Measurements from ENCODE around the gene XXYLT1.
A peak's percentile ranks its signal among the peaks of the same experiment; 100 is the strongest.

Gene XXYLT1

DNA sequence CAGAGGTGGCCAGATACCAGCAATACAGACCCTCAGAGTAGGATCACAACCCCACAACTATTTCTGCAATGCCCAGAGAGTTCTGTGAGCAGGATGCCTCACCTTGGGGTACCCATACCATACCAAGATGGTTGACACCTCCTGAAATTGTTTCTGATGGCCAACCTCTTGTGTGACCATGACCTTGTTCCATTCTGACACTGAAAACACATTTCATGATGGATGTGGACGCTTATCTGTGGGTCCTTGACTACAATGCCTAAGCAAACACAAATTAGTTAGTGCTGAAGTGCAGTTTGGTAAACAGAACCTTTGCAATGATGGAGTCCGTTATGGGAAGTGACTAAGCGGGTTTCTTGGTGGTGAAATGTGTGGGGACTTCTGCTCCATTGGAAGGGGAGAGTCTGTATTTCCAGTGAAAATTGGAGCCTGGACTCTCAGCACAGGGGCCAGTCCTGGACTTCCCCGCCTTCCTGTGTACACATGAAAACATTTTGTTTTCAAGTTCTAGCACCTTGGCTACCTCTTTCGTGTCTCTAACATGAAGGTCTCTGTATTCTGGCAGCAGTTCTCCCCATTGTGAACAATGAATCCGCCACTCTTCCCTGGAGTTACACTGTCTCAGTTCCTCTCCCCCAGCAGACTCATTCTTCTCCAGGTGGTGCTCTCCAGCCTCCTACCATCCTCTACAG, 106.2 kb downstream of the XXYLT1 start:
- no peak for DNase-seq

DNA sequence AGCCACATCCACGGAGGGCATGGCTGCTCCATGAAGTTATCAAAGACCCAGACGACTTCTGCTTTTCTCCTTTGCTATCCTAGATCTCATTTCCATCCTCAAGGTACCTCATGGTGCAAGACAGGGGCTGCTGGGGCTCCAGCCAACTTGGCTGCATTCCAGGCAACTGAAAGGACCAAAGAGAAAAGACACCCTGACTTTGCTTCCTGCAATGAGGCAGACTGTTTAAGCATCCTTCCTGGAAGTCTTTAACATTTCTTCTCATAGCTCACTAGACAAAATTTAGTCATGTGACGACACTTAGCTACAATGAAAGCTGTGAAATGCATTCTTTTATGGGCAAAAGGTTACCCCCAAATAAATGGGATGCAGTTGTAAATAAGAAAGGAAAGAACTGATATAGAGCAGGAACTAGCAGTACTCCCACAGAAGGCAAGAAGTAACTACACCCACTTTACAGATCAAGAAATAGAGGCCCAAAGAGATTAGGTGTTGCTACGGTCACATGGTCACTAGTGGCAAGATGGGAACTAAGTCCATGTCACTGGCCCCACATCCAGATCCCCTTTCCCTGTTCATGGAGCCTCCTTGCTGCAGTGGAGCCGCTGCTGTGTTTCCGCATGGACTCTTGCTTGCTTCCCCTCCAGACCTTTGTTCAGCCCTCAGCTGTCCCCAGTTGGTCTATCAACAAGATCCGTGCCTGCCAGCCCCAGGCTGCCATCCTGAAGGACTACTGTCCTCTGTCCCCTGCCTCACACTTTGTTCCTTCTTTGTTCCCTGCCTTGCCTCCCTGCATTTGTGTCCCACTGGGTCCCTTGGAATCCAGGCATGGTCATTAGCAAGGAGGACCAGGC, 107.0 kb downstream of the XXYLT1 start:
- DNase-seq = no peak

DNA sequence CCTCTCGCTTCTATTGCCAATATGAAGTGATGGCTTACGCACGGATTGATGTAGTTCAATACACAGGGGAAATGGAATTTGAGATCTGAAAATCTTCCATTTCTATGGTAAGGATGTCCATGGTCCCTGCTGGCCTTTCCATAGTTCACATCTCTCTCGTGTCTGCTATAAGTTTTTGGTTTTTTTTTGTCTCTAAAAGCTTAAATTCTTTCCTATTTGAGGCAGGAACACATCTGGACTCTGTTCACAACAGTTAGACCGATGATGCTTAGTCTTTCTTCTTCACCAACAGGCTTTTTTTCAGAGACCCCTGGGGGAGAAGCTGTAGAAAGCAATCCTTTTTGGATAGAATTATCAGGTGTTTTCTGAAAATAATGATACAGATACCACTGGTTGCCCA, 108.1 kb downstream of the XXYLT1 start:
- DNase-seq = no peak

DNA sequence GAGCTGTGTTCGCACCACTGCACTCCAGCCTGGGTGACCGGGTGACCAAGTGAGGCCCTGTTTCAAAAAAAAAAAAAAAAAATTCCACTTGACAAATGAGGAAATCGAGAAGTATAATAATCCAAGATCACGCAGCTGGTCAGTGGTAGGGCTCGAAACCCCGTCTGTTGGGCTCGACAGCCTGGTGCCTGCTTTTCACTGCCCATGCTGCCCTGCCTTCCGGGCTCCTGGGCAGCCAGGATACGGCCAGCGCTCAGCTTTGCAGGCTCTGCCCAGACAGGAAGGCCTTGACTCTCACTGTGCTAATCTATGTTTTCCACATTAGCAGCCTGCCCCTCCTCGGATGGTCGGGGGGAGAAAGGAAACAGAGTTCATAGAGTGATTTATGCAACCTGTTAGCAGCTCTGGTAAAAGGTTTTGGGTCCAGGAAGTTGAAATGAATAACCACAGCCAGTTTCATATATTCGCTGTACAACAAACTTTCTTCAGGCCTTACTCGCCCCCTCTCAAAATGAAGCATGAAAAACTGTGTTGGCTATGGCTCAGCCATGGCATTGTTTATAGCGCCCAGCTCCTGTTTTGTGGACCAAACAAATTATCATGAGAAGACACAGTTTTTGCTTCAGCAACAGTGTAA, 108.8 kb downstream of the XXYLT1 start:
- DNase-seq = no peak

DNA sequence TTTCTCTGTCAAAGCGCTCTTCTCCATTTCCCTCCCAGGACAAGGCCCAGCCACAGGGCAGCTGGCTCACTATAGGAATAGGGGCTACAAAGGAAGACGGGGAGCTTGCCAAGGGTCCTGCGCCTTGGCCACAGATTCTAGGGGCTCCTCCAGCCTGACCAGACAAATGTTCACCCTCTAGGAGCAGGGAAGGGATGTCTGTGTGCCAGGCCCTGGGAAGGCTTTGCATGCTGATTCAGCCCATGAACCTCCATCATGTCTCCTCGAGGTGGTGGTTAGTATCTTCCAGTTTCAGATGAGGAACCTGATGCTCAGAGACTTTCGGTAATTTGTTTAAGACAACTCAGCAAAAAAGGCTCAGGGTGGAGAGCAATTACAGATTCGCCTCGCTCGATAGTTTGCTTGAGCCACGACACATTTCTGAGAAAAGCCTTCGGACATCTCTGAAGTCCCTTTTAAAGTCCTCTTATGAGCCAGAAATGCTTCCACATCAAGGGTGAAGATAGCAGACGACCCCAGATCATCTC, 110.0 kb downstream of the XXYLT1 start:
- DNase-seq = no peak

DNA sequence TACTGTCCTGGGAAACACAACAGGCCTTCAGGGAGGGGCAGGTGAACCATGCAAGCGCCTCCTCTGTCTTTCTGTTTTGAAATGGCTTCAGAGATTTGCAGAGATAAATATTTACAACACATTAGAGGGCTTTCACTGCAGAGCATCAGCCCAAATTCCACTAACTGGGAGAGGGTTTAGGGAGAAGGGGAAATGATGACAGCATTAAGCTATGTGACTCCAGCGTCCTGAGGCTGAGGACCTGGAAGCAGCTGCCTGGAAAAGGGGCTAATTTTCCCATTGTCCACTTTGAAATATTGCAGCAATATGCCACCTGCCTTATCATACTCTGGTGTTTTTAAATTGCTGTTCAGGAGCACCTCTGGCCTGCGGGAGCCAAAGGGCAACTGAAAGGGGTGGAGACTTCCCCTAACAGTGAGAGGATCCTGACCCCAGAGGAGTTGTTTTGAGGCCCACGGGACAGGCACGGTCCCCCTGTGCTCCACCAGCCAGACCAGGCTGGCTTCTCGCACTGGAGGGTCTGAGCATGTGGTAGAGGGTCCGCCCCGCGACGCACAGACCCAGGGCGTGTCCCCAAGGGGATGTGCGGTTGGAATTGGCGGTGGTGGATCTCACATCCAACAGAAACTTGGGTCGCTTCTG, 110.6 kb downstream of the XXYLT1 start:
- DNase-seq = no peak

DNA sequence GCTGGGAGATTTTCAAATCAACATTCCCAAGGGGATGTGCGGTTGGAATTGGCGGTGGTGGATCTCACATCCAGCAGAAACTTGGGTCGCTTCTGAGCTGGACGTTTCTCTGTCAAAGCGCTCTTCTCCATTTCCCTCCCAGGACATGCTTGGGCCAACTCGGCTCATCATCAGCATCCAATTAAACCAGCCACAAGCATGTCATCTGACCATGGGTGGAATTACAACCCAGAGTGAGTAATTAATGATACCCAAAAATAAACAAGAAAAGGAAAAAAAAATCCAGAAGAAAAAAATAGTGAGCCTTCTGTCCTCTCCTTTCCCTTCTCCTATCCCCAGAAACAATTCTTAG, 111.2 kb downstream of the XXYLT1 start:
- no peak for DNase-seq

DNA sequence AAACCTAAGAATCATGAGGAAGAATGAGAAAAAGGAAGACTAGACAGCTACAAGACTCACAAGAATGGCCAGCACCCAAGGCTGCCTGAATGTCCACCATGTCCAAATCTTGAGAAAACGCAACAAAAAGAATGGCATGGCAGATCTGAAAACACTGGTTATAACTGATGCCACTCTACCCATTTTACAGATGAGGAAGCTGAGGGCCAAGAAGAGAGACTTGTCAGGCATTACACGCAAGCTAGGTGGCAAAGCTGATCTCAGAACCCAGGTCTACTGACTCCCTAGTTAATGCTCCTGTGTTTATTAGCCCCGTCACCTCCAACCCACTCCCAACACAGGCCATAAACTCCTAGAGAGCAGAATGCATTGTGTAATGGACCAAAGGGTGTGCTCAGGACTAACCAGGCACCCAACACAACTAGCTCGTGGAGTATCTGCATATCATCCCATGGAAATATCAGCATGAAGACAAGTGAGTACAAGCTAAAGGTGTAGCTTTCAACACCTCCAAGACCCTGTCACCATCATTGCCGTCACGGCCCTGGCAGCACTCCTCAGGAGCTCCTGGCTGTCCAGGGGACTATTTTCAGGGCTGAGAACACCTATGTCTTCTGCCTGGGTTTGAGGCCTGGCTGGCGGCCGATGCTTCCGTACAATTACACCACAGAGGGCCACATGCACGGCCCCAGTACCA, 111.7 kb downstream of the XXYLT1 start:
- no peak for DNase-seq

DNA sequence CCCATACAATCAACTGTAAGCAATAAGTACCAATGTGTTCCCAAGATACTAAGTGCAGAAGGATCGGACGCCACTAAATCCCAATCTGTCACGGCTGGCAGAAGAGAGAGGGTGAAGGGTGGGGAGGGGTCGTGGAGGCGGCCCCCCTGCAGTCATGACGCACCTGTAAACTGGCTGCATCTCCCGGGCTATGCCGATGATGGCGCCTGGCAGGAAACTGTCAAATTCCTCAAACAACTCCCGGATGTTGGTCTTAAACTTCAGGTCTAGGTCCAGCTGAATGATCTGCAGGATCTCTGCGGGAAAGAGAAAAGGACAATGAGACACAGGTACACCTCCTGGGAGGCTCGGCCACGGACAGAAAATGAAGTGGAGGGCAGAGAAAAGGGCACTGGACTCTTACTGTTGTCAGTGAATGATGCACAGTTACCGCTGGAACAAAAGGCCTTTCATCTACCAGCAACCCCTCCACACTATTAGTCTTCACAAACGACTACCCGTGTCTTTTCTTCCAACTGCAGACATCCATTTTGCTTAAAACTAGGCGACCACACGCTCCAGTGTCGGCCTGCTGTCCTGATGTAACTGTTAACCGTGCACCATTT, 114.6 kb downstream of the XXYLT1 start:
- no peak for DNase-seq

DNA sequence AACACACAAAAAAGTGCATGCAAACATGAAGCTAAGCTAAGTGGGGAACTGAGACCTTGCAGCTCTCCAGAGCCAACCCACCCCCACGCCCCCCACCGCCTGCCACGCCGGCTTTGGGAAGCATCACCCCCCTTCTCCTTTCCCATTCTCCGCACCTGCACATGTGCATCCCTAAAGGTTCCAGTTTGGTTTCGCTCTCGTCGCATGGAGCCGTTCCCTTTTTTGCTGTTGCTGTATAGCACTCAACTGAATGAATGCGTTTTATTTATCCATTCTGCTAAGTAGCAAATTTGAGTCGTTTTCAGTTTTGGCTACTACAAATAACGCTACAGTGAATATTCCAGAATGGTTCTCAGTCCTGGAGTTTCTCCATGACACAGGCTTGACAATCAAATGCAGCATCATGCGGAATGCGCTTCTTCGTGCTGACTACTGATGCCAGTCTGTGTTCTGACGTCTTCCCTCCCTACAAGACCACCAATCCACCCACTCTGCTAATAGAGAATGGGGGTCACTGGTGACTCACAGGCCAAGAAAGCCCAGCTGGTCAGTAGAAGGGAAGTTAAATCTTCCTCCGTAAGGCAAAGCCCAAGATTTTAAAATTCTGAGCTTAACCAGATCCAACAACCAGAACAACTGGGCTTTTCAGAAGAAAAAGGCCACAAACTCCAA, 115.3 kb downstream of the XXYLT1 start:
- no peak for DNase-seq

DNA sequence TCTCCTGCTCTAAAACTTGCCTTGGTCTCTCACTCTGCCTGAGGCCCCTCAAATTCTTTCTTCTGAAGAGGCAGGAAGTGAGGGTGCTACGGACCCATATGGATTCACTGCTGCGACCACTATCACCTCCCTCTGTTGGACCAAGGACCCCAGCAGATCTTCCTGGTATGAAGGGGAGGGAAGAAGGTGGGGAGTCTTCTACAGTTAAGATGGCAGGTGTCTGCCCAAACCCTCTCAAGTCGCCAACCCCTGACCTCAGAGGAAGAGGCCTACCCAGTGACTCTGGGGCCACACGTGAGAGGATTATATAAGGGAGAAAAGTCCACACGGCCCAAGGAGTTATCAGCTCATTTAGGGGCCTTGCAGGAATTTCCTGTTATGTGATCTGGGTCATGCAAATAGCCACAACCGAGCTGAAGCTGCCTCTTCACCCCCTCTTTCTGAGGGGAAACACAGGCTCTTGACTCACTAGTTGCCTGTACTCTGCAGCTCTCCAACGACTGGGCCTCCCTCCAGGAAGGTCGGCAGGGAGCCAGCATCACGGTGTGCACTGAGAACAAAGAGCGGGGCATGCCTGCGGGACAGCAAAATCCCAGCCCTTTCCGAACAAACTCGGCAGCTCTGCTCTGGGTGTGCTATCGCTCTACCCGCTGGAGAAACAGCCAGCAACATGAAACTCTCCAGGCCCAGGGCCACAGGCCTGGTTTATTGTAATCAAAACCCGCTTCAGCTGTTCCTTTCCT, 116.0 kb downstream of the XXYLT1 start:
- DNase-seq = no peak

DNA sequence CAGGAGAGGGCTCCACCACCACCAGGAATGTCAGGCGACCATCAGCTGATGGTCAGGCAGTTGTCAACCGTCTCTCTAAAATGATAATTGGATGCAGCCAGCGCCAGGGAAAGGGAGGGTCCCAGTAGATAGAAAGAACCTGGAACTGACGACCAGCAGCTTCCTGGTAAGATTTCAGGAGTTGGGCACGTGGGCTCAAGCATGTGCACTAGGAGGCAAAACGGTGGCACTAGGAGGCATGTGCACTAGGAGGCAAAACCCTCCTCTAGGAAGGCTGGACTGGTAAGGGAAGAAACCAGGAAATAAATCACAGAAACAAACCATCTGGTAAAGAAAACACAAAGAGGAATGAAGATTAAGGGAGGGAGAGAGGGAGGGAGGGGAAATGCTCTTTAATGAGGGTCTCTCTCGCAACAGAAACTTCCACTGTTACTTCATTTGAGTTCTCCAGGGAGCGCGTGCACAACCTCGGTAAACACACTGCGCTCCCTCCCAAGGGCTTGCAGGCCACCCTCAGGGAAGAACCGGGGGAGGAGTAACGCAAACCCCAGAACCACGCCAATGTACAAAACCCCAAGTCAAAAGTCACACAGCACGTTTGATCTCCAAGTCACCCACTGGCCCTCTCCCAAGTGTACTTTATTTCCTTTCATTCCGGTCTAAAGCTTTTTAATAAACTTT, 116.7 kb downstream of the XXYLT1 start:
- no peak for DNase-seq

DNA sequence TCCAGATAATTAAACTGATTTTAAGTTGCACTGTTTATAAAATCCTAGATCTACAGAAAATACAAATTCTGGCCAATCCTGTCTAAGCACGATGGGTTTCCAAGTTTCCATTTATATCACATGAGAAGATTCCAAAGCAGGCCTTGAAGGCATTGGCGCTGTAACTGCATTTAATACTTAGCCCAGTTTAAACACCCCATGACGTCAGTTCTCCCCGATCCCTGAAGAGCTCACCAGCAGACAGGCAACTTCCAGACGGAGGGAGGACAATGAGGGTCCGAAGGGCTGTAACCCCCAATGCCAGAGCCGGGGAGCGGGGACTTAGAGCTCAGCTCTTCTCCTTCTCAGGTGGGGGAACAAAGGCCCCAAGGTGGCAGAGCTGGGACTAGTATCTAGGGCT, 117.3 kb downstream of the XXYLT1 start:
- no peak for DNase-seq

DNA sequence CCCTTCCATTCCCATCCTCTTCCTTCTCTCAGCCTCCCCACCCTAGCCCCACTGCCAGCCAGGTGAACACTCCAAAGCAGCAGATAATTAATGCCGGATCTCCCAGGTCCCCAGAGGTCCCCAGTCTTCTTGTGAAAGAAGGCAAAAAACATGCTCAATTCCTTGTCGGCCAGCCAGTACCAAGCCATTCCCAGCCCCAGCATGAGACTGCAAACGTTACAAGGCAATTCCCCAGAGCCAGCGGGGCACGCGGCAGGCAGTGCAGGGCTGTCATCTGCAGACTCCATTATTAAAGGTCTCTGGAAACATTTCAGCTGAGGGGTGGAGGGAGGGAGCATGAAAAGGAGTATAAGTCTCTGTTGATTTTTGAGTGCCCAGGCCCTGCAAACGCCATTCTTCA, 117.8 kb downstream of the XXYLT1 start:
- no peak for DNase-seq

DNA sequence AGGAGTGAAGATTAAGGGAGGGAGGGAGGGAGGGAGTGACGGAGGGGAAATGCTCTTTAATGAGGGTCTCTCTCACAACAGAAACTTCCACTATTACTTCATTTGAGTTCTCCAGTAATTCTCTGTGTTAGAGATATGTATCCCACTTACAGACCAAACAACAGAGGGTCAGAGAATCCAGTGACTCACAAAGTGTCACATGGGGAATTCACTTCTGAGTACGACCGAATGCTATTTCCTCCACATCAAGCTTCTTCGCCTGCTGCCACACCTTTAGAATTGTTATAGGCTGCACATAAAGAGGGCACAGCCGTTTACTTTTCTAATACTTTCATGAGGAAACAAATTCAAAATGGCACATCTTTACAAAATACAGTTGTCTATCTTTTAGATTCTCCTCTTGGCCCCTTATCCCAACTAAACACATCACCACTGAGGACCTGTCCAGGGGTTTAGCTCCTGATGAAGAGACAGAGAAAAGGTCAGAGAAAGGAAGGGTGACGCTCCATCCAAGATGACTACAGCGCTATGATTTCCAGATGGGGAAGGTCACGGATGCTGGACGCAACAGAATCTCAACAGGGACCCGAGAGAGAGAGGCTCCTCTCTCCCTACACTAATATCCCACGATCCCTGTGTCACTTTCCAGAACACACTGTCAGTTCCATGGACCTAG, 119.0 kb downstream of the XXYLT1 start:
- DNase-seq = no peak

DNA sequence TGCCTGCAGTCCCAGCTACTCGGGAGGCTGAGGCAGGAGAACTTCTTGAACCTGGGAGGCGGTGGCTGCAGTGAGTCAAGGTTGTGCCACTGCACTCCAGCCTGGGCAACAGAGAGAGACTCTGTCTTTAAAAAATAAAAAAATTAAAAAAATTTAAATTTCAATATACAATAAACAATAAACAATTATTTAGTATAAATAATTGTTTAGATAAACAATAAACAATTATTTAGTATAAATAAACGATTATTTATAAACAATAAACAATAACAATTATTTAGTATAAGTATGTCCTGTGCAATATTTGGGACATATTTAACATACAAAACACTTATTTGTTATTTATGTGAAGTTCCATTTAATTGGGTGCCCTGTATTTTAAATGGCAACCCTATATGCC, 119.6 kb downstream of the XXYLT1 start:
- no peak for DNase-seq

DNA sequence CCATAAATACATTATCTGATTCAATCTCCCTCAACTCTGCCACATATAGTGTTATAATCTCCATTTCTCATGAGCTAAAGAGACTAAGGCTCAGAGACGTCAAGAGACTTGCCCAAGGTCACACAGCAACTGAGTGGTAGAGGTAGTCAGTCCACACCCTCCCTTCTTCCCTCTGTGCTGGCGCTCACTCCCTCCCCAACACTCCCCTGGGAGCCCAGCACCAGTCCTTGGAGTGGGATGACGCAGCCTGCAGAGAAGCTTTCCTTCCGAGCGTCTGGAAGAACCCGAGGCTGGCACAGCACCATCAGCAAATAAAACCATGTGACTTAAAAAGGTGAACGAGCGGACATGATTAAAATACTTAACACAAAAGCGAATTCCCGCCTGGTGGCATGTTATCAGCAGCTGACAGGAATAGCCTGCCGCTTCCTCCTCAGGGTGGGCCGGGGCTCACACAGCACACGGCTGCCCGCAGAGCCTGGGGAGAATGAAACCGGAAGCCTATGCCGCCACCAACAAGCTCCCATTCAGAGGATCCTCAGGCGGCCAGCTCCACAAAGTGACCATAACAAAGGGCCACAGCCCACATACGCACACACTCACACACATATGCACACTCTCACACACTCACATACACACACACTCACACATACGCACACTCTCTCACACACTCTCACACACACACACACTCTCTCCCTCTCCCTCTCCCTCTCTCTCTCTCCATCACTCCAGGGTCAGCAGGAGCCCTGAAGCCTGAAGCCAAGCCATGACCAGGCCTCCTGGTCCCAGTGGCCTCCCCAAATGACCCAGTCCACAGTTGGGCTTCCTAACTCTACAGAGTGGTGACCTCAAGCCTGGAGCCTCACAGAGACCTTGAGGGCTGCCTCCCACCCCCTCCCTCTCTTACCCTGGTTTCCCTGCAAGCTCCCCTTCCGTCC, 120.5 kb downstream of the XXYLT1 start:
- DNase-seq = peak in 1 of 2 donors; percentile 13

DNA sequence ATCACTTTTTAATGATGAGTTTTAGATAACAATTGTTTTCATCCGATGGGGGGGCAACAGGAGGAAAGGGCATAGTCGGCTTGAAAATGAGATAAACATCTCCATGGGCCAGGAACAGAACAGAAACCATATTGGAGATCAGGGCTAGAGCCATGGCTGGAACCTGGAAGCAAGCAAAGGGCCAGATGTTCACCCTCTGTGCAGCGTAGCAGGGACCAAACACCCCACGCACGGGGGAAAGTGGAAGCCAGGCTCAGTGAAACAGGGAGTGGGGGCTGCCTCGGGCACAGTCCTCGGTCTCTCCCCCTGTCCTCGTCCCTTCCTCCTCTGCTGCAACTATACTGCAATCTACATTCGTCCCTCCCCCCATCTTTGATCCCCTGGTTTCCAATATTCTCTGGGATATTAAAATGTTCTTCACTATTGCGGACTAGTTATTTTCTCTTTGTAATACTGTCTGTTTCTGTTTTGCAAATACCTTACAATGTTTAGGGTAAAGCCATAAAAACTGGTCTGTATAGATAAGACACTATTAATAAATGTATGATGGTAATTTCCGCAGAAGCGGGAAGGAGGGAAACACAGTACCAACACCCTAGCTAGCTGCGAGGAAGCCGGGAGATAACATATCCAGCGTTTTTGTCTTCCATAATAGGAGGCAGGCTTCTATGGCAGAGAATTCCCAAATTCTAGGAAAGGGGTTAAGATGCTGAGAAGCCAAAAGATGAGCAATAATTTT, 121.5 kb downstream of the XXYLT1 start:
- DNase-seq = no peak

Measured in activated CD4-positive, alpha-beta T cell treated with anti-CD3 and anti-CD28 coated beads for 4 hours (primary cell).